Esophagus muscularis mucosa (tissue), 4 donors: ENCODE data around the gene AZI2. TPM values are rescaled to one million over a fixed set of nuclear protein-coding genes. Genes with fewer than 3 reads are reported as not detected.

Experiments used
- DNase-seq: peaks from one replicate; pipeline ENCODE4 v3.0.0-alpha.2; 2017; ENCODE audit errors: extremely low spot score
- H3K27ac ChIP-seq, 4 donors: fragments of 200-600 bp; sonication (generic); replicated peaks in 1 of 4; 1 replicate in 3 of 4; 2 replicates in 1 of 4; pipeline ENCODE4 v1.5.1; 2016 to 2019; ENCODE audit warnings: mild to moderate bottlenecking in 1 of 4
- H3K27me3 ChIP-seq, 4 donors: fragments of 200-600 bp; sonication (generic); one replicate each; pipeline versions ENCODE4 v1.5.1 to v1.6.0; 2016 to 2019
- H3K36me3 ChIP-seq, 4 donors: fragments of 200-600 bp; sonication (generic); one replicate each; pipeline ENCODE4 v1.5.1; 2016 to 2019
- H3K4me1 ChIP-seq, 4 donors: fragments of 200-600 bp; sonication (generic); one replicate each; pipeline ENCODE4 v1.5.1; 2016 to 2019
- H3K4me3 ChIP-seq, 4 donors: fragments of 200-600 bp; sonication (generic); 1 replicate in 2 of 4; 2 replicates in 2 of 4; pipeline ENCODE4 v1.5.1; 2016 to 2019; ENCODE audit warnings: mild to moderate bottlenecking in 4 of 4, moderate library complexity in 1 of 4
- H3K9me3 ChIP-seq, 4 donors: fragments of 200-600 bp; sonication (generic); 1 replicate in 3 of 4; 2 replicates in 1 of 4; pipeline ENCODE4 v1.5.1; 2016 to 2019
- CTCF ChIP-seq, 3 experiments: fragments of 200-600 bp in 2 of 3; fragments of 450-650 bp in 1 of 3; sonication (generic) in 2 of 3; IDR thresholded peaks; one replicate each; pipeline ENCODE4 v1.5.1; 2017 to 2019; ENCODE audit warnings: antibody characterized with exemption in 3 of 3, mild to moderate bottlenecking in 2 of 3, moderate library complexity in 1 of 3
- EP300 ChIP-seq: sonication (generic); formaldehyde crosslinking; IDR thresholded peaks from one replicate; pipeline ENCODE4 v1.6.1; 2017; ENCODE audit warnings: antibody characterized with exemption
- POLR2A ChIP-seq: fragments of 450-650 bp; IDR thresholded peaks from one replicate; pipeline ENCODE4 v1.6.1; 2017; ENCODE audit warnings: antibody characterized with exemption, moderate library complexity, mild to moderate bottlenecking, low read depth
- POLR2AphosphoS5 ChIP-seq, 2 donors: sonication (generic); formaldehyde crosslinking; IDR thresholded peaks; one replicate each; pipeline ENCODE4 v1.6.1; 2017; ENCODE audit warnings: antibody characterized with exemption in 2 of 2
- WGBS: methylation state at CpG from one replicate; pipeline ENCODE4 v1.1.5; 2018; 5-methylcytosine and 5-hydroxymethylcytosine counted together
- intact Hi-C: fragments of 100-400 bp; cut with DNase I; formaldehyde crosslinking; loops from one replicate; pipeline ENCODE4 v1.15.1; 2023
- total RNA-seq, 4 donors: library from RNA; depleted of rRNA; stranded (reverse); fragments of >200 nt; gene quantifications; one replicate each; pipeline versions ENCODE4 v1.1.0 to v1.2.1, GENCODE V29; 2016

Gene AZI2
- total RNA-seq, 4 donors from 2014 or later, result 40.0 to 71.9 (median 56.5) TPM

DNA sequence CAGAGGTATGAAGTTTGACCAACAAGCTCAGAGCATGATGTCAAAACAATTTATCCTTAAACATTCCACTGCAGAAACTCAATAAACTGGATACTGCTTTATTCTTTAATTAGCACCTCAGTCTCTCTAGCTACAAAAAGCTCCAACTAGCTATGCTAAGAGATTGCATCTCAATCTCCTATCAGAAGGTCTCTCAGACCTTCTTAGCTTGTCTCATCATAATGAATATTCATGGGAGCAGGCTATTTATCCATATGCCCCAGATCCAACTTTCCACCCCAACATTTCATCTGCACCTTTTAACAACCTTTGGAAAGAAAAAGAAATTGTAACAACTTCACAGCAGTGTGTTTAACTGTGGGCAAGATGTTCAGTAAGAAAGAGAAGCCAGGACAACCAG, 11.4 kb downstream of the AZI2 start:
- Histone ChIP-seq H3K27ac (no peak overlapping the region), H3K27me3 (no peaks in the 10 kb centered on the region), H3K9me3 (no peaks in the 10 kb centered on the region), H3K36me3 (peaks cover 0 to 63% (median 31%) of the 10 kb centered on the region in 4 donors), H3K4me3 (no peak overlapping the region), H3K4me1 (peaks cover 6 to 8% (median 7%) of the 10 kb centered on the region in 4 donors)
- TF ChIP-seq POLR2AphosphoS5 (IDR thresholded peaks at IDR 0.05) (no peak), CTCF (IDR thresholded peaks at IDR 0.05) (no peak), EP300 (no peak), POLR2A (no peak)
- intact Hi-C loops, result no loop called here
- no peak for DNase-seq

- peaks cover 0 to 68% (median 37%) of the 10 kb centered on the region in 4 donors for H3K36me3 ChIP-seq
- DNase-seq, result no peak
- H3K9me3 ChIP-seq, result no peaks in the 10 kb centered on the region
- H3K4me3 ChIP-seq, result no peak overlapping the region
- no peak for TF ChIP-seq POLR2AphosphoS5 (IDR thresholded peaks at IDR 0.05)
- intact Hi-C loops, result no loop called here
- no peak overlapping the region for H3K27ac ChIP-seq
- H3K4me1 ChIP-seq, result no peaks in the 10 kb centered on the region
- H3K27me3 ChIP-seq, result no peaks in the 10 kb centered on the region
- 68% methylated on average over 2 of the region's 2 CpGs for WGBS
Observed at GRCh38 chr3:28335246-28335645, 13.4 kb downstream of the AZI2 start.

DNA sequence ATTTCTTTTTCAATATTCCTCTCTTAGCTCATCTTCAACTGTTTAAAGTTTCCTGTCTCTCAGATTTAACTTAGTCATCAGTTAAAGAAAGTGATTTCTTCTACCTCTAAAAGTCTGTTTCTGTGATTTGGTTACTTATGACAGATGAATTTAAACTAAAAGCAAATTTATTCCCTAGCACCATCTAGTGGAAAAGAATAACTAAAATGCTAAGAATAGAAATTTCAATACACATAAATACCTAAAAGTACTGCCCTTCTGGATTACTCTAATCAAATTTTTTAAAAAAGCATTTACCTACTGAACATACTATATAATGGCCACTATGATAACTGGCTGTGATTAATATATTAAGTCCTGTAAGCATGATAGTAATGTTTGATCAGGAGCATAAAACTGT, 14.1 kb downstream of the AZI2 start:
- peaks cover 0 to 63% (median 34%) of the 10 kb centered on the region in 4 donors for H3K36me3 ChIP-seq
- intact Hi-C loops, result no loop called here

DNA sequence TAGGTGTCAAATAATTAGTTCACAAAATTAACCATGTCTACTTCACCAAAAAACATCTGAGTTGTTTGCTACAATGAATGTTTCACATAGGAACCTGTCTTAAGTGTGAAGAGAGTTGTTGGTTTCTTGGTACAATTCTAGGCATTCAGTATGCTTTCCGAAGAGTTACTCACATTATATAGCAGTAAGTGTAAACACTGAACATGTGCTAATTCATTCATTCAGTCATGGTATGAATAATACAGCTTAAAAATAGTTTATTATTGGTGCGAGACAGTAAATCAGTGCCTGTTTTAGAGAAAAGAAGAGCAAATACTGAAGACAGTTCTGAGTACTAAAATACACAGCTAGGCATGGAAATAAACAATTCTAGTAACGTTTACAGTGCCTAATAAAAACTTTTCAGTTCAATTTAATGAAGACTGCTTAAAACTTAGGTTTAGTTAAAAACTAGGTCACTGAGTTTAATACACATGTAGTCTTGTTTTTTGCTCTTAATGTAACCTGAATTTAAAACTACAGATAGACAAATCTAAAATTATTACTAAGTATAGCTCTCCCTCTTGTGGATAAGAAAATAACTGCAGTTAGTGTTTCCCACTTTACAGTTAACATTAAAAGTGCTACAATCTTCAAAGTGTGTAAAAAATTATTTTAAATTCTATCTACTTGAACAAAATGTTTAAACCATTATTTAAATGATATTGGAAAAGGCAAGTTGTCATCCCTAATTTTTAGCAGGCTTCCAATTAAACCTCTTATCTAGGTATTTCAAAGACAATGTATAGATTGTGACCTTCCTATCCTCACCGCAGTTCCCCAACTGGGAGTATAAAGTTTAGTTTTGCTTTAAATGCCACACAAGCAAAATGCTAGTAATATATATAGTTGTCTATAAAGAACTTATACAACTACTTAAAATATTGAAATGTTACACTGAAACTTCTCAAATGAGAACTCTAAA, 20.2 kb downstream of the AZI2 start:
- Histone ChIP-seq H3K36me3 (peaks cover 8 to 49% (median 28%) of the 10 kb centered on the region in 4 donors), H3K4me1 (no peaks in the 10 kb centered on the region), H3K4me3 (no peak overlapping the region), H3K9me3 (no peaks in the 10 kb centered on the region), H3K27me3 (no peaks in the 10 kb centered on the region), H3K27ac (no peak overlapping the region)
- WGBS, result 61% methylated on average over 4 of the region's 4 CpGs
- no peak for DNase-seq
- intact Hi-C loops, result loop anchor here (1.0 kb wide), 1 partner anchor 616 kb away; no protein-coding TSS in a partner anchor
- TF ChIP-seq CTCF (IDR thresholded peaks at IDR 0.05) (peak; percentile 68 to 78 (median 77)), POLR2AphosphoS5 (IDR thresholded peaks at IDR 0.05) (no peak)

More for the DNA sequence above, 14.1 kb downstream of the AZI2 start:
- TF ChIP-seq CTCF (IDR thresholded peaks at IDR 0.05), result peak in 1 of 3 experiments; percentile 9
- TF ChIP-seq POLR2AphosphoS5 (IDR thresholded peaks at IDR 0.05), result no peak
- no peak overlapping the region for H3K4me3 ChIP-seq
- no peaks in the 10 kb centered on the region for H3K27me3 ChIP-seq
- H3K9me3 ChIP-seq, result no peaks in the 10 kb centered on the region
- DNase-seq, result no peak
- H3K27ac ChIP-seq, result no peak overlapping the region
- H3K4me1 ChIP-seq, result no peaks in the 10 kb centered on the region

DNA sequence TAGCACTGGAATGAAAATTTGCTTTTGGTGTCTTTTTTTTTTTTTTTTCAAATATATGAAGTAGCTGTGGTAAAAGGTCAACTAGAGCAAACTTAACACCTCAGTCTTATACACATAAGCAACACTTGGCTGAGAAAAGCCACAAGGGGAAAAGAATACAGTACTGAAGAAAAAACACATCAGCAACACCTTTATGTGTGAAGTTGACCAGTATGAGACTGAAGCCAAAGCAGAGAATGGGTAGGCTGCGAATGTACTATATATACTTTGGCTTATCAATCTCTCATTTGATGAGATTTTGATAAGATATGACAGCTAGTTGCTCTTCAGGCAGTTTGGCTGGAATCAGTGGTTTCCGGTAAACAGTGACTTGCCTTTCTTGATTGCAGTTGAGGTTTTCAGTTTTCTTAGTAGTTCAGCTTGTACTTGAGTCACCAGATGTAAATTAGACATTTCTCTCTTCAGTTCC, 22.1 kb downstream of the AZI2 start:
- Histone ChIP-seq H3K4me1 (no peaks in the 10 kb centered on the region), H3K27ac (no peak overlapping the region), H3K4me3 (no peak overlapping the region), H3K36me3 (peaks cover 8 to 34% (median 23%) of the 10 kb centered on the region in 4 donors), H3K27me3 (no peaks in the 10 kb centered on the region), H3K9me3 (no peaks in the 10 kb centered on the region)
- no peak for TF ChIP-seq POLR2AphosphoS5 (IDR thresholded peaks at IDR 0.05)
- no peak for TF ChIP-seq EP300
- no peak for TF ChIP-seq CTCF (IDR thresholded peaks at IDR 0.05)
- no peak for TF ChIP-seq POLR2A
- no peak for DNase-seq
- intact Hi-C loops, result no loop called here
- WGBS, result 80% methylated on average over 2 of the region's 2 CpGs
